ENCODE data around the gene USP9Y.

DNA sequence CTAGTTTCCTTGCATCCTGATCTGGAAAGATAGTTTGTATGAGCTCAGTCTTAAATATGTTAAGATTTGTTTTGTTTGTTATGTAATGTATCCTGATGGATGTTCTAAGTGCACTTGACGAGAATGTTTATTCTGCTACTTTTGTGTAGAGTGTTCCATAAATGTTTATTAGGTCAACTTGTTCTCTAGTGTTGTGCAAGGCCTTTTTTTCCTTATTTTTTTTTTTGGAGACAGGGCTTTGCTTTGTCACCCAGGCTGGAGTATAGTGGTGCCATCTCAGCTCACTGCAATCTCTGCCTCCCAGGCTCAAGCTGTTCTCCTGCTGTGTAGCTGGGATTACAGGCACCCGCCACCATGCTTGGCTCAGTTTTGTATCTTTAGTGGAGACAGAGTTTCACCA lies 28.7 kb downstream of the USP9Y start:
- no peak for TF ChIP-seq CTCF (IDR thresholded peaks at IDR 0.05; ENCODE audit: insufficient read depth, low read length, poor library complexity, severe bottlenecking)
- TF ChIP-seq EZH2phosphoT487 (conservative IDR thresholded peaks at IDR 0.05; ENCODE audit: low read length), result no peak

Measured in SU-DHL-6 (cell line).